Psoas muscle (tissue), 8 donors: ENCODE data around the gene FER. TPM values are rescaled to one million over a fixed set of nuclear protein-coding genes. Genes with fewer than 3 reads are reported as not detected.

Experiments used
- ATAC-seq, 4 donors: fragments of 200-7000 bp; cut with Tn5 transposase; one replicate each; pipeline ENCODE4 v1.9.1; 2020; ENCODE audit warnings: moderate library complexity in 3 of 4, mild to moderate bottlenecking in 2 of 4
- DNase-seq, 2 donors: peaks; one replicate each; pipeline ENCODE4 v3.0.0-alpha.2; 2020
- H3K27ac ChIP-seq: fragments of 200-600 bp; one replicate; pipeline ENCODE4 v1.8.0; 2022
- H3K27me3 ChIP-seq, 3 donors: fragments of 200-600 bp in 1 of 3; one replicate each; pipeline versions ENCODE4 v1.6.1 to v1.8.0; 2013 to 2022; ENCODE audit warnings: low read length in 2 of 3, mild to moderate bottlenecking in 2 of 3, moderate library complexity in 1 of 3; ENCODE audit not compliant: insufficient read depth in 3 of 3
- H3K36me3 ChIP-seq, 2 donors: fragments of 200-600 bp in 1 of 2; one replicate each; pipeline versions ENCODE4 v1.6.1 to v1.8.0; 2013 to 2022; ENCODE audit warnings: low read depth in 1 of 2, mild to moderate bottlenecking in 1 of 2, moderate library complexity in 1 of 2; ENCODE audit not compliant: insufficient read depth in 1 of 2
- H3K4me1 ChIP-seq: fragments of 200-600 bp; one replicate; pipeline ENCODE4 v1.8.0; 2022
- H3K4me3 ChIP-seq: fragments of 200-600 bp; one replicate; pipeline ENCODE4 v1.8.0; 2022; ENCODE audit warnings: mild to moderate bottlenecking
- H3K9me3 ChIP-seq: fragments of 200-600 bp; one replicate; pipeline ENCODE4 v1.8.0; 2022
- WGBS, 3 donors: extraction: QIAGEN DNeasy Blood & Tissue Kit; methylation state at CpG; one replicate each; pipeline versions ENCODE4 v1.1.6 to v1.1.7; 2013; 5-methylcytosine and 5-hydroxymethylcytosine counted together
- intact Hi-C, 2 donors: fragments of 100-400 bp; cut with DNase I; formaldehyde crosslinking; loops; one replicate each; pipeline versions ENCODE4 v1.11.0 to v1.14.2; 2022
- polyA plus RNA-seq, 3 donors: library from polyadenylated mRNA; stranded (reverse); fragments of 200-250 nt; gene quantifications; one replicate each; pipeline ENCODE4 v1.2.3, GENCODE V29; 2013
- total RNA-seq, 4 donors: library from RNA; stranded (reverse); fragmentation: NEBNext Ultra II Directional in 2 of 4; extraction: Animal tissue kit (Norgen Biotek cat#: 25700) in 2 of 4; gene quantifications; one replicate each; pipeline versions ENCODE4 v1.2.1 to v1.2.4, GENCODE V29; 2021 to 2023
- TF ChIP-seq, protein P1 (sequence below): fragments of 200-600 bp; IDR thresholded peaks from one replicate; pipeline ENCODE4 v1.8.0; 2022; ENCODE audit warnings: antibody characterized with exemption
- donor health status: healthy with polysubstance abuse.
- donor health status: DM: no; HTN: no; CAD: no; lungs with moderate emphysema.
- donor health status: Bipolar disorder and iron deficiency.
- donor health status: healthy.
- donor health status: DM: yes; HTN: yes; CAD: no.
- donor health status: DM: no; HTN: no; CAD: no.
- donor health status: DM: no; HTN: no; CAD: no.
- donor health status: DM: yes; HTN: yes; CAD: no.

Gene FER
- total and polyA plus RNA-seq, 7 donors = 0.66 to 7.6 (median 4.6) TPM

DNA sequence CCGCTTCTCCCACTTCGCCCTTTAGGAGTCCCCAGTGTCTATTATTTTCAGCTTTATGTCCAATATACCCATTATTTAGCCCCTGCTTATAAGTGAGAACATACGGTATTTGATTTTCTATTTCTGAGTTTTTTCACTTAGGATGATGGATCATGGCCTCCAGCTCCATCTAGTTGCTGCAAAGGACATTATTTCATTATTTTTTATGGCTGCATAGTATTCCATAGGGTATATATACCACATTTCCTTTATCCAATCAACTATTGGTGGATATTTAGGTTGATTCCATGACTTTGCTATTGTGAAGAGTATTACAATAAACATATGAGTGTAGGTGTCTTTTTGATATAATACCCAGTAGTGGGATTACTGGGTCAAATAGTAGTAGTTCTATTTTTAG, 162.9 kb downstream of the FER start:
- H3K27ac ChIP-seq = no peak overlapping the region
- no peak for DNase-seq
- TF ChIP-seq, protein P1, sequence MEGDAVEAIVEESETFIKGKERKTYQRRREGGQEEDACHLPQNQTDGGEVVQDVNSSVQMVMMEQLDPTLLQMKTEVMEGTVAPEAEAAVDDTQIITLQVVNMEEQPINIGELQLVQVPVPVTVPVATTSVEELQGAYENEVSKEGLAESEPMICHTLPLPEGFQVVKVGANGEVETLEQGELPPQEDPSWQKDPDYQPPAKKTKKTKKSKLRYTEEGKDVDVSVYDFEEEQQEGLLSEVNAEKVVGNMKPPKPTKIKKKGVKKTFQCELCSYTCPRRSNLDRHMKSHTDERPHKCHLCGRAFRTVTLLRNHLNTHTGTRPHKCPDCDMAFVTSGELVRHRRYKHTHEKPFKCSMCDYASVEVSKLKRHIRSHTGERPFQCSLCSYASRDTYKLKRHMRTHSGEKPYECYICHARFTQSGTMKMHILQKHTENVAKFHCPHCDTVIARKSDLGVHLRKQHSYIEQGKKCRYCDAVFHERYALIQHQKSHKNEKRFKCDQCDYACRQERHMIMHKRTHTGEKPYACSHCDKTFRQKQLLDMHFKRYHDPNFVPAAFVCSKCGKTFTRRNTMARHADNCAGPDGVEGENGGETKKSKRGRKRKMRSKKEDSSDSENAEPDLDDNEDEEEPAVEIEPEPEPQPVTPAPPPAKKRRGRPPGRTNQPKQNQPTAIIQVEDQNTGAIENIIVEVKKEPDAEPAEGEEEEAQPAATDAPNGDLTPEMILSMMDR = no peak
- intact Hi-C loops = no loop called here
- H3K4me3 ChIP-seq = no peak overlapping the region
- H3K27me3 ChIP-seq = no peaks in the 10 kb centered on the region
- 97 to 98% (median 97%) methylated on average over 3 of the region's 3 CpGs for WGBS, 3 donors
- ATAC-seq = no peak
- H3K36me3 ChIP-seq = no peaks in the 10 kb centered on the region
- H3K9me3 ChIP-seq = no peaks in the 10 kb centered on the region
- no peaks in the 10 kb centered on the region for H3K4me1 ChIP-seq

DNA sequence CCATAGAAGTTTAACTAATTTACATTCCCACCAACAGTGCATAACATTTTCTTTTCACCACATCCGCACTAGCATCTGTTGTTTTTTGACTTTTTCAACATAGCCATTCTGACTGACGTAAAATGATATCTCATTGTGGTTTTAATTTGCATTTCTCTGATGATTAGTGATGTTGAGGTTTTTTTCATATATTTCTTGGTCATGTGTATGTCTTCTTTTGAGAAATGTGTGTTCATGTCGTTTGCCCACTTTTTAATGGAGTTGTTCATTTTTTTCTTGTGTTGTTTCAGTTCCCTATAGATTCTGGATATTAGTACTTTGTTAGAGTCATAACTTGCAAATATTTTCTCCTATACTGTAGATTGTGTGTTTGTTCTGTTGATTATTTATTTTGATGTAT, 163.4 kb downstream of the FER start:
- ATAC-seq (no peak), DNase-seq (no peak)
- H3K36me3 ChIP-seq = no peaks in the 10 kb centered on the region
- H3K27ac ChIP-seq = no peak overlapping the region
- intact Hi-C loops = no loop called here
- WGBS, 3 donors = 96 to 98% (median 97%) methylated on average over 3 of the region's 3 CpGs
- no peaks in the 10 kb centered on the region for H3K27me3 ChIP-seq
- H3K9me3 ChIP-seq = no peaks in the 10 kb centered on the region
- H3K4me3 ChIP-seq = no peak overlapping the region
- TF ChIP-seq, protein P1 = no peak
- no peaks in the 10 kb centered on the region for H3K4me1 ChIP-seq

DNA sequence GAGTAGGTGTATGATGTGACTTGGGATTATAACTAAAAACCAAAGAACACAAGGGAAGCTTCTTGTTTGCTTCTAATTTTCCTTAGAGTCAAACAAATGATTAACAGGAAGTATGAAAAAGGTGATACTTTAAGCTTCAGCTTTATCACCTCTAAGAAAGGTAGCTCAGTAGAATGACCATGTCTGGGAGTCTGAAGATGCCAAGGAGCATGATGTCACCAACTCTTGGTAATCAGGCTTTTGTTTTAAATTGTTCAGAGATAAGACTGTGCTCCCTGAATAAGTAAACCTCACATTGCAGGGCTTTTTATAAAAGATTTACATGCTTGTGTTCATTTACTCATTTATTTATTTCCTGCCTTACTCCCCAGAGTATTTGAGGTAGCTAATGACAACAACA, 169.9 kb downstream of the FER start:
- intact Hi-C loops = no loop called here

DNA sequence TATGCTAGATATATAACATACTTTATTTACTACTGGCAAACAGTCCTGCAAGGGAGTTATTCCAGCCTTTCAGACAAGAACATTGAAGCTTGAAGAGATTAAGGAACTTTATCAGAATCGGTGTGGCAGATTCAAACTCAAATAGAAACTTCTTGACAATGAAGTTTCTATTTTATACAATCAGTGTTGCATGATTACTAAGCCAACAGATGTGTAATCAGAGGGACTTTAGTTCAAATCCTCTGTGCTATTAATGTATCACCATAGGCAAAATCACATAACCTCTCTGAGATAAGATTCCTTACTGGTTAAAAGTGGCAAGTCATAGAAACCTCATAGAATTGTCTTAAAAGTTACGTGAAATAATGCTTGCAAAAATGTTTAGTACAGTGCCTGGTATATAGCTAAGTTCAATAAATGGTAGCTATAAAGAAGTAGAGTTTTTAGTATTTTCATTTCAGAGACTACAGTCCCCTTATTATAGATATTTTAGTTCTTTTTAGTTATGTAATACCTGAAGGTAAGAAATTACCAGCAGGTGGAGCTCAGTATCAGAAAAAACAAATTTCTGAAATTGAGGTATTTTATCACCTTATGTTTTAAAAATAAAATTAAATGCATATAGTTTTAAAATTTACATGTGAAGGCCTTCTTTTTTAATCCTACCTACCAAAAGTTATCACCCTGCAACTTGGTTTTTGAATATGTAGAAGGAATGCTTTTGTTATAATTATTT, 172.1 kb downstream of the FER start:
- 89 to 97% (median 95%) methylated on average over 2 of the region's 2 CpGs for WGBS, 3 donors
- intact Hi-C loops = no loop called here
- no peak overlapping the region for H3K4me3 ChIP-seq

More for the DNA sequence above, 169.9 kb downstream of the FER start:
- no peaks in the 10 kb centered on the region for H3K9me3 ChIP-seq
- ATAC-seq (no peak), DNase-seq (no peak)
- H3K27me3 ChIP-seq = no peaks in the 10 kb centered on the region
- no peaks in the 10 kb centered on the region for H3K36me3 ChIP-seq
- no peaks in the 10 kb centered on the region for H3K4me1 ChIP-seq
- H3K4me3 ChIP-seq = no peak overlapping the region
- H3K27ac ChIP-seq = no peak overlapping the region
- TF ChIP-seq, protein P1 = no peak

More for the DNA sequence above, 172.1 kb downstream of the FER start:
- no peak for ATAC-seq
- Histone ChIP-seq H3K4me1 (no peaks in the 10 kb centered on the region), H3K27me3 (no peaks in the 10 kb centered on the region), H3K27ac (no peak overlapping the region), H3K36me3 (no peaks in the 10 kb centered on the region), H3K9me3 (no peaks in the 10 kb centered on the region)
- no peak for DNase-seq
- TF ChIP-seq, protein P1 = peak; percentile 14
